ENCODE data around the gene EXOC1.
"Not testable (repeated sequence)": the region's sequence is repeated elsewhere in the genome, so short reads cannot be mapped to it uniquely, and the experiment has no call there.

The EXOC1 gene, protein sequence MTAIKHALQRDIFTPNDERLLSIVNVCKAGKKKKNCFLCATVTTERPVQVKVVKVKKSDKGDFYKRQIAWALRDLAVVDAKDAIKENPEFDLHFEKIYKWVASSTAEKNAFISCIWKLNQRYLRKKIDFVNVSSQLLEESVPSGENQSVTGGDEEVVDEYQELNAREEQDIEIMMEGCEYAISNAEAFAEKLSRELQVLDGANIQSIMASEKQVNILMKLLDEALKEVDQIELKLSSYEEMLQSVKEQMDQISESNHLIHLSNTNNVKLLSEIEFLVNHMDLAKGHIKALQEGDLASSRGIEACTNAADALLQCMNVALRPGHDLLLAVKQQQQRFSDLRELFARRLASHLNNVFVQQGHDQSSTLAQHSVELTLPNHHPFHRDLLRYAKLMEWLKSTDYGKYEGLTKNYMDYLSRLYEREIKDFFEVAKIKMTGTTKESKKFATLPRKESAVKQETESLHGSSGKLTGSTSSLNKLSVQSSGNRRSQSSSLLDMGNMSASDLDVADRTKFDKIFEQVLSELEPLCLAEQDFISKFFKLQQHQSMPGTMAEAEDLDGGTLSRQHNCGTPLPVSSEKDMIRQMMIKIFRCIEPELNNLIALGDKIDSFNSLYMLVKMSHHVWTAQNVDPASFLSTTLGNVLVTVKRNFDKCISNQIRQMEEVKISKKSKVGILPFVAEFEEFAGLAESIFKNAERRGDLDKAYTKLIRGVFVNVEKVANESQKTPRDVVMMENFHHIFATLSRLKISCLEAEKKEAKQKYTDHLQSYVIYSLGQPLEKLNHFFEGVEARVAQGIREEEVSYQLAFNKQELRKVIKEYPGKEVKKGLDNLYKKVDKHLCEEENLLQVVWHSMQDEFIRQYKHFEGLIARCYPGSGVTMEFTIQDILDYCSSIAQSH

DNA sequence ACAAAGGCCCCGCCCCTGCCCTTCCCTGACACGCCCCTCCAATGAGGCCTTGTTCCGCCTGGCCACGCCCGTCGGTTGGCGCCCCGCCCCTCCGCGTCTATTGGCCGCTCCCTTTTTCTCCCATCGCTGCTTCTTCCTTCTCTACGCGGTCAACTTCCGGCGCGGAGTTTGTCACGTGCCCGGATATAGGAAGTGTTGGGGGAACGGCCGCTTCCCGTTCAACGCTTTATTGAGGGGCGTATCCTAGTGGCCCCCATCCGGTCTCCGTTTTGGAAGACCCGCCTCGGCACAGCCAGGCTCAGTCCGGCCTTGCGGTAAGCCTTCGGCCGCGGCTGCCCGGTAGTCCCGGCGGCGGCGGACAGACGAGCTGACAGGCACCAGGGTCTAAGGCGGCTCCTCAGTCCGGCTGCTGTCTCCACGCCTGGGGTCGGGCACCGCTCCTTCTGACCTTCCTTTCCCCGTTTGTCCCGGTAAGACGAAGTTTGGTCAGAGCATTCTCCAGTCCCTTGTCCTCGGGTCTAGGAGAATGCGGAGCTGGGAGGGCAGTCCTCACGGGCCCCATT, at the start of gene EXOC1:
TSS of gene EXOC1 (plus strand) at position 165 of the 563 bp plus-strand sequence. CDS start 4,676 bp downstream, outside the sequence.
- peak; percentile 98 to 99 (median 98) for DNase-seq

DNA sequence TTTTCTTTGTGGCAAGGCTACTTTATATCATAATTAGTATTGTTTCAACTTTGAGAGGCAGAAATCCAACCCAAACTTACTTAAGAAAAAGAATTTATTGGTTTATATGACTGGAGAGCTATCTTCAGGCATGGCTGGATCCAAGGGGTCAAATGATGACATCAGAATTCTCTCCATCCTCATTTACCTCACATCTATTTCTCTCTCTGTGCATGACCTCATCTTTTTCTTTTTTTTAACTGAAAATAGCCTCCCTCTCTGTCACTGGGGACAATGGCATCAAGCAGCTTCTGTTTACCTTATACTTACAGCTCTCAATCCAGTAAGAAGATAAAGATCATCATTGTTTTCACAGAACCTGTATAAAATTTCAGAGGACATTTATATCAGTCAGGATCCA, 45.9 kb upstream of the EXOC1 start:
- no peak for DNase-seq

DNA sequence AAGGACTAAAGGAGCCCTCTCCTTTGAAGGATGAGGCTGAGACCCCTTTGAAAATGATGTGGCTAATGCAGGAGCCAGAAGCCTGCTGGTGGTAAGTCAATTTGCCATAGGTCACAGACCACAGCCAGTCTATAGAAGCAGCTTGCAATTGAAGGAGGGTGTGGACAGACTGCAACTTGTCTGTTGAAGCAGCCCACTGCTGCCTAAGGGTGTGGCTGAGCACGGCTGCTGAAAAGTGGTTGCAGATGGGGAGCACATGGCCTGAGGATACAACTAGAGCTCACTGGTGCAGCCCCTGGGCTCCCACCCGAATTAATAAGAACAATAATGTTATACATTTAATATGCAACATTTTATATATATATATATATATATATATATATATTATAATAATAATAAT, 45.3 kb upstream of the EXOC1 start:
- no peak for DNase-seq

DNA sequence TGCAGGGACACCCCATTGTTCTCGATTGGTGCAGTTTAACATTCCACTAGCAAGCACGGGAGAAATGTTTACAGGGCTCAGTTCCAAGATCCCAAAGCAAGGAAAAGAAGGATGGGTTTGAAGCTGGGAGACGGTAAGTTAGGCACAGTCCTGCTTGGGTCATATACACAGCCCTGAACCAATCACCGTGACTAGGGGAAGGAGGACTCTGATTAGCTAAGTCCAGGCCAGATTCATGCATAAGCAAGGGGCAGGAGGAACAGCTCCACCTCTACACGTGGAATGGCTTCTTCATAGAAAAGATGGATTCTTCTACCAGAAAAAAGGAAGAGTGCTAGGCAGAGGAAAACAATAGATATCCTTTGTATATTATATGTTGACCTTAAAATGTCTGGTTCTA, 44.8 kb upstream of the EXOC1 start:
- no peak for DNase-seq

DNA sequence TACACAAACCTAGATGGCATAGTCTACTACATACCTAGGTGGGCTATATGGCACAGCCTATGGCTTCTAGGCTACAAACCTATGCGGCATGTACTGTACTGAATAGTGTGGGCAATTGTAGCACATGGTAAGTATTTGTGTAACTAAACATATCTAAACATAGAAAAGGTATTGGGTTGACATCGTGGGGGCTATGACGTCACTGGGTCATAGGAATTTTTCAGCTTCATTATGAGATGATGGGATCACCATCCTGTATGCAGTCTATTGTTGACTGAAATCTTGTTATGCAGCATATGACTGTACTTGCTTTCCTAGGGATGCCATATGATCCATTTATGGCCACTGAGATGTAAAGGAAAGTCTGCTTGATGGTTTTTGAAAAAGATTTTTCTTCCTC, 35.8 kb upstream of the EXOC1 start:
- no peak for DNase-seq

DNA sequence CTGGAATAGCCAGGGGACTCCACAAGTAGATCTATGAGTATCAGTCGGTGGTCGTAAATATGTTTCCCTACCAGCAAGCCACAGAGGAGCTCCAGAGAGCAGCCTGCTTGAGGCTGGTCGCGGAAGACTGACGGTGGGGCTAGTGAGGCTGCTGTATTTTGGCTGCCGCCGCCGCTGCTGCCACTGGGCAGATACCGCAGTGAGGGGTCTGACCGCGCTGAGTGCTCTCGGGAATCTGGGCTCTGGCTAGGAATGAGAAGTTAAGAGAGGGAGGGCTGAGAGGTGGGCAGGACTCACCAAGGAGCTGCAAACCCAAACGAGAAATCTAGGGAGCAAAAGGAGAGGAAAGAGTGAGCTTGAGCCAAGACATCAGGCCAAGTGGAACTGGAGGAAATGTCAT, 33.8 kb upstream of the EXOC1 start, which contains the start of gene EXOC1L:
TSS of gene EXOC1L (plus strand) at position 157 of the 400 bp plus-strand sequence. CDS start at position 394, 237 bp downstream.
- DNase-seq: peak in 2 of 3 donors; percentile 1 to 2

DNA sequence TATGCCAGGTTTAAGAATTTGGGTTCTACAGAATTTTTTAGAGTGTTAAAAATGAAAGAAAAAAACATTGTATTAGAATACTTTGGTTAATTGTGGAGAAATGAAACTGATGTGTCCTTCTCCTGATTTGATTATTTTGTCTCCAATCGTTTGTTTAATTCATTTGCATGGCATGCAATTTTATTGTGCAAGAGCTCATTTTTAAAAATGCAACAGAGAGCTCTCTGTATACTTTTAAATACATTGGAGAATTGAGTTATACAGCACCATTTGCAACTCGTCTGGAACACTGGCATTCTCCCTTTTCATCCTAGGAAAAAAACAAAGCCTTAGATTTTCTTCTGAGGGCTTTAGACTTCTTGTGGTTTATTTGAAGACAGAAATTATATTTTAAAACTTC, 33.2 kb upstream of the EXOC1 start:
- no peak for DNase-seq

DNA sequence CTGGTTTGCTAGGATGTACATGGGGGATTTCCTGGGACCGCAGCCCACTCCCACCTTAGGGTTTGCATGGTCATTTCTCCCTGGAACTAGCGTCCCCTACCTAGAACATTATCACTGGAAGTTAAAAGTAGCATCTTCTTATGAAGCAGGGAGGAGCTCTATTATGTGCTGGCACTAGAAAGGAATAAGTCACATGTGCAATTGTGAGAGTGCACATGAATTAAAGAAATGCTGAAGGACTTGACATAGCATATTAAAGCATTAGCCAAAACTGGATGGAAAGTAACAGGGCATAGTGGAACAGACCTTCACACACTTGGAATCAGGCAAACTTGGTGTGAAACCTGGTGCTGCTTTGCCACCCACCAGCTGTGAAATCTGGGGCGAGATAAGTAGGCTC, 31.1 kb upstream of the EXOC1 start:
- DNase-seq: no peak

DNA sequence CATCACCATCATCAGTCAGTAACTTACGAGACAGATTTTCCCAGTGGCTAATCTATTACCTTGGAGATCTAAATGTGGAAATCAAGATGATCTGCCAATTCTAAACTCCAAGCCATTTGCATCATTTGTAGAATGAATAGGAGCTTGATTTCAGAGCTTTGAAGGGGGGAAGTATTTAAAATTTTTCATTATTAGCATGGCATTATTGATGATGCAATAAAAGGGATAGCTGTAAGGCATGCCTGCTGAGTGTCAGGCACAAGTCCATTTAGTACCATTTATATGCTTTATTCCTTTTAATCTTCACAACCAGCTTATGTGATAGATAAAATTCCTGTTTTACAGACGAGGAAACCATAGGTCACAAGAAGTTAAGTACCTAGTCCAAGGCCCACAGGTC, 28.6 kb upstream of the EXOC1 start:
- DNase-seq: no peak

DNA sequence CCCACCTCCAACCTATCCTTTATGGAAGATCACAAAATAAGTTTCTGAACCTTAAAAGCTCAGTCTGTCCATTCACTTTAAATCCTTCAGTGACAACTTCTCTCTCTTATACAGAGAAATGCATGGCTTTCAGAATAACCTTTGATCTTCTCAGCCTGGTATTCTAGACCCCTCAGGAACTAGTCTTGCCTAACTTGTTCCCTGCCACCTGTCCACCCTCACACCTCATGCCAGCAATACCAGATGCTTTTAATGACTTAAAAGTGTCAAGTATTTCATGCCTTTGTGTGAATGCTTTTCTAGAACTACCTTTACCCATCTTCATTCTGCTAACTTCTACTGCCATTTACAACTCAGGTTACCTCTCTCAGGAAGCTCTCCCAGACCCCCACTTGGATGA, 26.5 kb upstream of the EXOC1 start:
- DNase-seq: no peak

DNA sequence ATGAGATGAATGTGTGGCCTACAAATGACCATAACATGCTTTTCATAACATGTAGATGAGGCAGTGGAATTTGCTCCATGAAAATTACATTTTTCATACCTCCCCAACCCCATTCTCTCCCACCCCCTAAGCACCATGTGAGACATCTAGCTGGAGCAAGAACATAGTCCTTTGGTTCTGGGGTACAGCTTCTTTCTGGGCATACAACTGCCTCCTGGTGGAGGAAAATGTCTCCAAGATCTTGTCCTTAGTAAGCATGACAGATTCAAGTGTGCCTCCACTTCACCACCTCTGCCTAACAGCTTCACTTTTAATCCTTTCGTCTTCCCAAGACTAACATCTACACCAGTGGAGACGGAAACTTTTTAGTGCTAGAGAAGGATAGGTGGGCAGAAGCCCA, 25.9 kb upstream of the EXOC1 start:
- no peak for DNase-seq

DNA sequence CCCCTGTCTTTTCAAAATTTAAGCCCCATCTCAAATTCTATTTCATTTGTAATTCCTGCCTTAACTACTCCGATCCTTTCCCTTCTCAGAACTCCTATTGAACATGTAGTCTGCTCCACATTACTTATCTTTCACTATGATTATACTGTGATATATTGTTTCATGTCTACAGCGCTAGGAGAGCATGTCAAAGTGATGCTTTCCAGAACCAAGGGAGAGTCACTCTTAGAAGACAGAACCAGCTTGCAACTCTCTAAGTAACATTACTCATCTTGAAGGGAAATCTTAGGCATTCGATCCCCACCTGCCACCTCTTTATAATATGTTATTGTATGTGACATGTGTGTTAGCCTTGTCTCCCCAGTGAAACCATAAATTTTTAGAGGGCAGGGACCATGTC, 23.4 kb upstream of the EXOC1 start:
- DNase-seq: no peak

DNA sequence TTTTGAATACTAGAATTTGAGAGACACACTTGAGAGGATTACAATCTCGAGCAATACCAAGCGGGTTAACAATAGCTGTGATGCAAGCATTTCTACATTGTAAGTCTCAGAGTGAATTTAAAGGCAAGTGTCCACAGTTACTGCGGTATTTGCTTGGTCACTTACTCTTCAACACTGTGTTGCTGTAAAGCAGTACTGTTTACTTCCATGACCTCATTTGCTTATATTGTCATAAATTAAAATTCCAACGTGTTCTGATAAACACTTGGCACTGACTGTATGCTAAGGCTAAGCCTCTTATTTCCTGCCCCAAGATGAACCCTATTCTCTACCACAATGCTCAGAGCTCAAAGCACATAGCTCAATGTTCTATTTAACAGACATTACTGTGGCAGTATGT, 22.7 kb upstream of the EXOC1 start:
- no peak for DNase-seq

DNA sequence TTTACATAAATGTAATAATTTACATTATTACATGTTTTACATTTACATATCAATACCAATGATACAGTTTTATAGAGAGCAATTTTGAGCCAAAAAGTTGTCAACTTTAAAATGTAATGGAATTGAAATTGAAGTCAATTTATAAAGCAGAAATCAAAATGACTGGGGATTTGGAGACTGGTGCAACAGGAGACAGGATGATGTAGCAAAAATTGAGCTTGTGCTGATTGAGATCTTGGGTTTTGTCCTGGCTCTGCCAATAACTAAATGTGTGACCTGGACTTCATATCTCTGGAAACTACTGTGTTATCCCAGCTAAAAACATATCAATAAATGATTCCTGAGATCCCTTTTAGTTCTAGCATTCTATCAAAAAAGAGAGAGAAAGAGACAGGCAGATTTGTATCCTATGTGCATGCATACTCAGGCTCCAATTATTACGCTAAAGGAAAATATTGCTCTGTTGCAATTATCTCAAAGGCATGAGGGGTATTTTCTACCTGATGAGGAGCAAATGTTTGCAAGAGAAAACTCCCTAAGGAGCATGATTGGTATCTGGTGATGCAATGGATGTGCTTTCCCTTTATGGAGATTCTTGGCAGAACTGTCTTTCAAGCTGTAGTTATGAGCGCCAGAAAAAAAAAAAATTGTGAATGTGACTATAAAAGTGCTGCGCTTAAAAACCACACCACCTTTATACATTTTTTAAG, 19.2 kb upstream of the EXOC1 start:
- DNase-seq: no peak

DNA sequence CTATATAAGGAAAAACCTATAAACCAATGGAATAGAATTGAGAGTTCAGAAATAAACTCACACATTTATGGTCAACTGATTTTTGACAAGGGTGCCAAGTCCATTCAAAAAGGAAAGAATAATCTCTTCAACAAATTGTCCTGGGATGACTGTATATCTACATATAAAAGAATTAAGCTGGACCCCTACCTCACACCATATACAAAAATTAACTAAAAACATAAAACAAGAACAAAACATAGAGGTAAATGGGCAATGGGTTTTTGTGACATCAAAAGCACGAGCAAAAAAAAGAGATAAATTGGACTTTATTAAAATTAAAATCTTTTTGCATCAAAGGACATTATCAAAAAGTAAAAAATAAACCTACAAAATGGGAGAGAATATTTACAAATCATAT, 15.5 kb upstream of the EXOC1 start:
- DNase-seq: no peak

DNA sequence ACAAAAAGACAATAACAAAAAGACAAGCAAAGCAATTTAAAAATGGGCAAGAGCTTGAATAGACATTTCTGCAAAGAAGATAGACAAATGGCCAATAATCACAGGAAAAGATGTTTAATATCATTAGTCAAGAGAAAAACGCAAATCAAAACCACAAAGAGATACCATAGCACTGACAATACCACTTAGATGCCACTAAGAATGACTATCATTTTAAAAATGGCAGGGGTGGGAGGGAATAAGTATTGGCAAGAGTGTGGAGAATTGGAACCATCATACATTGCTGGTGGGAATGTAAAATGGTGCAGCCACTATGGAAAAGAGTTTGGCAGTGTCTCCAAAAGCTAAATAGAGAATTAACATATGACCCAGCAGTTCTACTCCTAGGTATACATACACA, 15.1 kb upstream of the EXOC1 start:
- DNase-seq: no peak

DNA sequence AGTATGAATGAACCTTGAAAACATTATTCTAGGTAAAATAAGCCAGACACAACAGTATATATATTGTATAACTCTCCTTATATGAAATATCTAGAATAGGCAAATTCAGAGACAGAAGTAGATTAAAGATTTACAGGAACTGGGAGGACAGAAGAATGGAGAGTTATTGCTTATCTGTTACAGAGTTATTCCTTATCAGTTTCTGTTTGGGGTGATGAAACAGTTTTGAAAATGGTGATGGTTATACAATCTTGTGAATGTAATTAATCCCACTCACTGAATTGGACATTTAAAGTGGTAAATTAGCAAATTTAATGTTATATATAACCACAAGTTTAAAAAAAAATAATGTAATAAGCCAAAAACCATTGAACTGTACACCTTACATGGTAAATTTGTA, 14.5 kb upstream of the EXOC1 start:
- DNase-seq: no peak

DNA sequence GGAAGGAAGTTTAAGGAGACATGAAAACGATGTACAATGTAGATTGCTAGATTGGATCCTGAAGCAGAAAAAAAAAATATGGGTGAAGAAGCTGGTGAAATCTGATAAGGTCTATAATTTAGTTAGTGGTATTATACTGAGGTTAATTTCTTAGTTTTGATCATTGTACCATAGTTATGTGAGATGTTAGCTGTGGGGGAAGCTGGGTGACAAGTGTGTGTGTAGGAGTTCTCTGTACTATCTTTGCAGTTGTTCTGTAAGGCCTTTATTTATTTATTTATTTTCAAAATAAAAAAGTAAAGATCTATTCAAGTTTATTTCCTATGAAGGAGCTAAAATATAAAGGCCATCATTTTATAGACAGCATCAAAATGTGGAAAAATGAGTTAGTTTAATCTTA, 12.5 kb upstream of the EXOC1 start:
- no peak for DNase-seq

DNA sequence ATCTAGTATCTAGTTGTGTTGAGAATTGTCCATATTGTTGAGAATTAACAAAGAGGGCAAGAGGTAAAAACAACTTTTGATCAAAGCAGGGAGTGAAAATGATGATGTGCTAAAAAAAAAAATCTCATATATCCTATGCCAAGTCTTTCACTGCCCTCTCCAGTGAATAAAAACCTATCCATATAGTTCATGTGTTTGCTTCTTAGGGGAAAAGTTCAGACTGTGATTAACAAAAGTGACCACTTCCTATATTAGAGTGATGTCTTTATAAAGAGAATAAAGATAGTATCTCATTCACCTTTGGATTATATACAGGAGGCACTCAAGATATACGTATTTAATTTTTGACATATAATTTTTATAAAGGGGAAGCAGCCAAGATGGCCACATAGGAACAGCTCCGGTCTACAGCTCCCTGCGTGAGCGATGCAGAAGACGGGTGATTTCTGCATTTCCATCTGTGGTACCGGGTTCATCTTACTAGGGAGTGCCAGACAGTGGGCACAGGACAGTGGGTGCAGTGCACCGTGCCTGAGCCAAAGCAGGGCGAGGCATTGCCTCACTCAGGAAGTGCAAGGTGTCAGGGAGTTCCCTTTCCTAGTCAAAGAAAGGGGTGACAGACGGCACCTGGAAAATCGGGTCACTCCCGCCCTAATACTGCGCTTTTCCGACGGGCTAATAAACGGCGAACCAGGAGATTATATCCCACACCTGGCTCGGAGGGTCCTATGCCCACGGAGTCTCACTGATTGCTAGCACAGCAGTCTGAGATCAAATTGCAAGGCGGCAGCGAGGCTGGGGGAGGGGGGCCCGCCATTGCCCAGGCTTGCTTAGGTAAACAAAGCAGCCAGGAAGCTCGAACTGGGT, 11.8 kb upstream of the EXOC1 start:
- not testable (repeated sequence) for DNase-seq

DNA sequence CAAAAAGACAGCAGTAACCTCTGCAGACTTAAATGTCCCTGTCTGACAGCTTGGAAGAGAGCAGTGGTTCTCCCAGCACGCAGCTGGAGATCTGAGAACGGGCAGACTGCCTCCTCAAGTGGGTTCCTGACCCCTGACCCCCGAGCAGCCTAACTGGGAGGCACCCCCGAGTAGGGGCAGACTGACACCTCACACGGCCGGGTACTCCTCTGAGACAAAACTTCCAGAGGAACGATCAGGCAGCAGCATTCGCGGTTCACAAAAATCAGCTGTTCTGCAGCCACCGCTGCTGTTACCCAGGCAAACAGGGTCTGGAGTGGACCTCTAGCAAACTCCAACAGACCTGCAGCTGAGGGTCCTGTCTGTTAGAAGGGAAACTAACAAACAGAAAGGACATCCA, 11.1 kb upstream of the EXOC1 start:
- not testable (repeated sequence) for DNase-seq

DNA sequence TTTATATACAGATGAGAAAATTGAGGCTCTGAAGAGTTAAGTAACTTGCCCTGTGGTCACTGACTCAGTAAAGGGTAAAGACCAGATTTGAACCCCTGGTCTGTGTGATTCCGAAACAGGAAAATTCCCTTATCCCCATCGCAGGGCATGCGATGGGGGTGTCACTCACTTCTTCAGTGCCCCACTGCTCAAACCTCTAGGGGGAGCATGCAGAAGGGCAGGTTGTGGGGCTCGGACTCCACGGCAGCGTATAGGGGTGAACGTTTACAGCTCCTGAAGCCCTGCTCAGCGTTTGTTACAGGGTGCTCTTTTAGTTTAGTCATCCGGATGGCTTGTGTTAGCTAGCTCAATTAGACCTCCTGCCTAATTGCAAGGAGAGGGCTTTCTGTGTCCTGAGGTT, 3.7 kb upstream of the EXOC1 start:
- DNase-seq: no peak

DNA sequence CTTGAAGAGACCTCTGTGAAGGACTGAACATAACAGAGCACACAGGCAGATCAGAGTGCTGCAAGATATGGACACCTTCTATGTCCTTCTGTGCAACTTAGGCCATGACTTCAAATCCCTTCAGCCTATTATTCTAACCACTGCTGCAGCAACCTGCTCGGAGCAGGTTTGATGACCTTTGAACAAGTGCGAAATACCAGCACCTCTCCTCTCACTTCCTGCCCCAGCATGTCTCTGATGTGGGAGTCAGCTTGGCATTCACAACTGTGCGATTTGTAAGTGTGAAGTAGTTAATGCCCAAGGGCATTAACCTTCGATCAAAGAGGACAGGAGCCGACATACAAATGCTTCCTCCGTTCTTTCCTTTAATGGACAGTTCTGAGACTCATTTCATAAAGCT, 1.6 kb upstream of the EXOC1 start:
- DNase-seq: no peak
